Stimulated activated CD4-positive, alpha-beta T cell treated with anti-CD3 and anti-CD28 coated beads, TNF-alpha, amount 100 ng/mL, for 48 hours (primary cell): ENCODE results near the gene FGF4.

Source experiments
- DNase-seq, 3 donors: peaks; one replicate each; pipeline ENCODE4 v3.0.0-alpha.2; 2020; ENCODE audit warnings: low read depth in 3 of 3

The FGF4 gene, protein sequence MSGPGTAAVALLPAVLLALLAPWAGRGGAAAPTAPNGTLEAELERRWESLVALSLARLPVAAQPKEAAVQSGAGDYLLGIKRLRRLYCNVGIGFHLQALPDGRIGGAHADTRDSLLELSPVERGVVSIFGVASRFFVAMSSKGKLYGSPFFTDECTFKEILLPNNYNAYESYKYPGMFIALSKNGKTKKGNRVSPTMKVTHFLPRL

DNA sequence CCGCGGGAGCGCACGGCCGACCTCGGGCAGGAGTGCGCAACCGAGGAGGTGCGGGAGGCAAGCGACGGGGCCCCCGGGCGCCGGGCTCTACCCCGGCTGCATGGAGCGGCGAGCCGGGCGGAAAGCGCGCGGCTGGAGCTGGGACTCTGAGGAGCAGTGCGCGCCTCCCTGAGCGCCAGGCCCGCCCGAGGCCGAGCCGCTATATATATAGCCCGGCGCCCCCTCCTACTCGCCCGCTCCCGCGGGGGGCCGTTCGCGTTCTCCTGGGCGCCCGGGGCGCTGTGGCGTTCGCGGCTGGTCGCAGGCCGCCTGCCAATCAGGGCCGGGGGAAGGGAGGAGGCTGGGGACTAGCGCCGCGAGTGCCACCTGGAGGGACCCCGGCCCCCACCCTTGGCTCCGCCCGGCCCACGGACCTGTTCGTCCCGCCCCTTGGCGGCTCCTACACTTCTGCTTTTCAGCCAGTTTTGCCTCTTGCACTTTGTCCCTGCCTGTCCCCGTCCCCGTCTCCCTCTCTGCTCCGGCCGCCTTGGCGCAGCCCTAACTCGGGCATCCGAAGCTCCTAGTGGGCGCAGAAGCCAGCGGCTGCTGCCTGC lies at the start of gene FGF4:
TSS of gene FGF4 (minus strand) at position 179 of the 593 bp plus-strand sequence. CDS start 257 bp downstream, outside the sequence.
- DNase-seq: no peak

DNA sequence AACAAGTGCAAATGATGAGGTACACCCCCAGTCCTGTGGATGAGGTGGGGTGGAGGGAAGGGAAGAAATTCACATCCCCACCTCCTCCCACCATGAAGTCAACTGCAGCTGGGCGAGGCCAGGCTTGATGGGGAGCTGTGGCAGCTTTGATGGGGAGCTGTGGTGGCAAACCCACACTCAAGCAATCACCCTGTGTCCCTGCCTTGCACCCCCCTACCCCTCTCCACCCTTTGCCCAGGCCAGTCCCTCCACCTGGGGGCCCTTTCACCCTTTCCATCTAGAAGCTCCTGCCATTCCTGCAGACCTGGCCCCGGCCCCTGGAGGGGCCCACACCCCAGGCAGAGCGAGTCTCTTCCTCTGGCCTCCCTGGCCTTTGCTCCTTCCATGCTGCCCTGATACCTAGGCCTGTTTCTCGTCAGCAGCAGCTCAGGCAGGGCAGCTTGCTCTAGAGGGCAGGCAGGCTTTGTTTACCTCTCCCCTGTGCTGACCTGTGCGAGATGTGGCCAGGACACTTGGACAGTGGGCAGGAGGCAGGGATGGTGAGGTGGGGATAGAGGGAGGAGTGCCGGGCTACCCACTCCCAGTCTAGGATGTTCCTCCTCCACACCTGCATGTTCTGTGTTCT lies 48.6 kb upstream of the FGF4 start:
- no peak for DNase-seq

DNA sequence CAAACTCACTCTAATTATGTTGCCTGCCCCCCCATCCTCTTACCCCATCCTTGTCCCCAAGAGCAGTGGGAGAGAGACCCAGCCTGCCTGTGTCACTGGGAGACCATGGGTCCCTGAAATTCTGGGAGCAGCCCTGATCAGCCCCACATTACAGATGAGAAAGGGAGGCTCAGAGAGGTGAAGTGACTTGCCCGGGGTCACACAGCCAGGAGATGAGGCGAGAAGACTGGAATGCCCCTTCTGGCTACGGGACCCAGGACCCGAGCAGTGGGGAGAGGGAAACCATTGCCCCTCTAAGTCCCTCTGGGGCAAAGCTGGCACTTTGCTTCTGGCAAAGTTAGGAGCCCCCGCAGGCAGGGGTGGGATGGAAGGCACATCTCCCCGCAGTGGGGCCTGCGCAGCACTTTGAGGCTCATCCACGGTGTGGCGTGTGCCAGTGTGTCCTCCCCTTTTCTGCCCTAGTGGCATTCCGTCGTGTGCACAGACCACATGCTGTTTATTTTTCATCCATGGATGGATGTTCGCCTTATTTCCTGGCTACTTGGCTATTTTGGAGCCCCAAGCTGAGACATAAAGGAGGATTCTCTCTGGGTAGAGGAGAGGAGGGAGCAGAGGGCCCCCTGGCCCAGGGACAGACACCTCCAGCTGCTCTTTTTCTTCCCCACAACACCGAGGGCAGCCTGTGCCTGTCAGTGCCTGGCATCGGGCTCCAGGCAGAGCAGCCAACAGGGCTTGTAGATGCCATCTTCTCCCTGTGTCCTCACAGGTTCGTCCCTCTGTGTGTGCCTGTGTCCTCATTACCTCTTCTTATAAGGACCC lies 47.7 kb upstream of the FGF4 start:
- DNase-seq: no peak

DNA sequence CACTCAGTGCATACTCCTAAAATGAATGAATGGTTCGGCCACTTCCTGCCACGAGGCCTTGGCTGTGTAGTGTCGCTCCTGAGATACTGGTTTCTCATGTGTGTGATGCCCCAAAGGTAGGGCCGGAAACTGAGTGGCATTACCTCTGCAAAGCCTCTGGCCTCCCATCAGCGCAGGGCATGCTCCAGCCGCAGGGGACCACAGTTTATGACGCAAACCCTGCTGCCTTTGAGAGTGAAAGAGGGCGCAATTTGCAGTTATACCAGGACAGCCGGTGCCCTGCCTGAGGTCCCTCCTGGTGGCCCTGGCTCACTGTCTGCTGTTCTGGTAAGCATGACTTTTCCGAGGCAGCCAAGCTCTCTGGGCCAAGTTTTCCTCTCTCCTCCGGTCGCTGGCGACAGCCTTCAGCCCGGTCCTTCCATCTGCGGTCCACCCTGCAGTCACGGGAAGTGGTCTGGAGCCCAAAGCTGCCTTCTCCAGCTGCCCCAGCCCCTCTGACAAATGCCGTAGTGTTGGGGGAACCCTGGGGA lies 46.4 kb upstream of the FGF4 start:
- DNase-seq: no peak

DNA sequence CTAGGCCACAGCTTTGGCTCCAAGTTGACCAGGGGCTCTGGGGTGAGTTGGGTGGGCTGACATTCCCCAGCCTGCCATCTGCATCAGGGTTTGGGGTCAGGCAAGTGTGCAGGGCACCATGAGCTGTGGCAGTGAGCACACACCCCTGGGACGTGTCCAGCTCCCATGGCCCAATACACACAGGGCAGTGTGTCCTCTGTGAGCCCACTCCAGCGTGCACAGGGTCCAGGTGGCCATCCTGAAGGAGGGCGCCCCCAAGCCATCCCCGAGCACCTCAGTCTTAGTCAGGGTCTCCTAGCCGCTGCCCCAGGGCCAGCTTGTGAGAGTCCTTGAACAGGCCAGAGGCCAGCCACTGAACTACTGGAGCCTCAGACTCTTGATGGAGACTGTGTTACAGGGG lies 45.3 kb upstream of the FGF4 start:
- DNase-seq: no peak

DNA sequence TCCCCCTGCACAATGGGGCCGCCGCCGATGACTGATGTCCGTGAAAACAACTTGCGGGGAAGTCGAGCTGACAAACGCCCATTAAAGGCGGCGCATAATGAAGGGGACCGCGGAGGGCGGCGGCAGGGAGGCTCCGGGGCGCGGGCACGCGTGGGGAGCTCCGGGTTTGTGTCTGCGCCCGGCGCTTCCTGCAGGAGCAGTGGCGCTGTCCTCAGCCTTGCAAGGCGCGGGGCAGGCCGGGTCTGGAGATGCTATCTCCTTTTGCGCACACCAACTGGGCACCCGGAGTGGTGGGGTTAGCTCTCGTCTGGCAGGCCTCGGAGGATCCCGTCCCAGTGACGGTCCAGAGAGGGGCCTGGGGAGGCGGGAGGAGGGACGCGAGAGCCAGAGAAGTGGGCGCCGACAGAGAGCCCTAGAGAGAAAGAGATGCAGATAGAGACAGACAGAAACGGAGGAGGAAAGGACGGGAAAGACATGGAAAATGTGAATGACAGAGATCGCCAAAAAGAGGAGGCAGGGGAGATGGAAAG lies 44.5 kb upstream of the FGF4 start:
- DNase-seq: no peak

DNA sequence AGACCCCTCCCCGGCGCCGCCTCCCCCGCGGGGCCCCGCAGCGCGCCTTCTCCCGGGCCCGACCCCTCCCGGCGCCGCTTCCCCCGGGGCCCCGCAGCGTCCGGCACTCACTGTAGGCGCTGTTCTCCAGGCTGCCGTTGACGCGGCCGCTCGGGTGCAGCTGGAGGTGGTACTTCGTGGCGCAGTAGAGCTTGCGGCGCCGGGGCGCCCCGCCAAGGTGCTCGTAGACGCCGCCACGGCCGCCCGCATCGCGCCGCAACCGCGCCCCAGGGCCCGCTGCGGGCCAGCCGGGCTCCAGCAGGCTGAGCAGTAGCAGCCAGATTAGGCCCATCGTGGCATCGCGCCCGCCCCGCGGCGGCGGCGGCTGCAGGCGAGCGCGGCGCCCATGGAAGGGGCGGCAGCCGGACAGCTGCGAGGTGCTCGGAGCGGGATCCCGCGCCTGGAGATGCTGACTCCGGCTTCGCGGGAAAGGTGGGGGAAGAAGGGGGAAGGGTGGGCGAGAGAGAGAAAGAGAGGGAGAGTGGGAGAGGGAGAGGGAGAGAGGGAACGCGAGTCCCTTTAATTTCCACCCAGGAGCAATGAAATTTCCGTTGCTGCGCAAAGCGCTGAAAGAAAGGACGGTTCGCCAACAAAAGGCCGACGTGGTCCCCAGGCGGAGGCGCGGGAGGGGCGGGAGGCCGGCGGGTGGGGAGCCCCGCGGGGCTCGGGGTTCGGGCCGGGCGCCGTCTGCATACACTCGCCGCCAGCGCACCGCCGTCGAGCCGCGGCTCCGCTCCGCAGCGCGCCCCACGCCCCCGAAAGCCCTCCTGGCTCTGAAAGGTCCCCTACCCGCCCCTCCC lies 43.7 kb upstream of the FGF4 start, which contains the start of gene FGF3:
TSS of gene FGF3 (minus strand) at position 814 of the 839 bp plus-strand sequence. CDS start at position 331, 483 bp downstream.
- no peak for DNase-seq

DNA sequence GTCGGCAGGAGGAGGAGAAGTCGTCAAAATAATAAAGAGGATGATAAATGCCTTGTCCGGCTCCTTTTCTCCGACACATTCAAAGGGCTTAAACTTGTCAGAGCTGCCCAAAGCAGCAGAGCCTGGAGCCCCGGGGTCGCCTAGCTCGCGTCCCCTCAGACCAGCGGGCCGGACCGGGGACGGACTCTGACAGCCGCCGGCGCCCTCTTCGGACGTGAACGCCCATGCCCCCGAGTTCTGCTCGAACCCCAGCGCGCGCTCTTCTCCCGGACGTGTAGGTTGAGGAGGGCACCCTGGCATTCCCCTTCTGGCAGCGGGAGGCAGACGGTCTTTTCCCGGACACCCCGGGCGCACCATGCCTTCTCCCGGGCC lies 43.1 kb upstream of the FGF4 start:
- DNase-seq: no peak

DNA sequence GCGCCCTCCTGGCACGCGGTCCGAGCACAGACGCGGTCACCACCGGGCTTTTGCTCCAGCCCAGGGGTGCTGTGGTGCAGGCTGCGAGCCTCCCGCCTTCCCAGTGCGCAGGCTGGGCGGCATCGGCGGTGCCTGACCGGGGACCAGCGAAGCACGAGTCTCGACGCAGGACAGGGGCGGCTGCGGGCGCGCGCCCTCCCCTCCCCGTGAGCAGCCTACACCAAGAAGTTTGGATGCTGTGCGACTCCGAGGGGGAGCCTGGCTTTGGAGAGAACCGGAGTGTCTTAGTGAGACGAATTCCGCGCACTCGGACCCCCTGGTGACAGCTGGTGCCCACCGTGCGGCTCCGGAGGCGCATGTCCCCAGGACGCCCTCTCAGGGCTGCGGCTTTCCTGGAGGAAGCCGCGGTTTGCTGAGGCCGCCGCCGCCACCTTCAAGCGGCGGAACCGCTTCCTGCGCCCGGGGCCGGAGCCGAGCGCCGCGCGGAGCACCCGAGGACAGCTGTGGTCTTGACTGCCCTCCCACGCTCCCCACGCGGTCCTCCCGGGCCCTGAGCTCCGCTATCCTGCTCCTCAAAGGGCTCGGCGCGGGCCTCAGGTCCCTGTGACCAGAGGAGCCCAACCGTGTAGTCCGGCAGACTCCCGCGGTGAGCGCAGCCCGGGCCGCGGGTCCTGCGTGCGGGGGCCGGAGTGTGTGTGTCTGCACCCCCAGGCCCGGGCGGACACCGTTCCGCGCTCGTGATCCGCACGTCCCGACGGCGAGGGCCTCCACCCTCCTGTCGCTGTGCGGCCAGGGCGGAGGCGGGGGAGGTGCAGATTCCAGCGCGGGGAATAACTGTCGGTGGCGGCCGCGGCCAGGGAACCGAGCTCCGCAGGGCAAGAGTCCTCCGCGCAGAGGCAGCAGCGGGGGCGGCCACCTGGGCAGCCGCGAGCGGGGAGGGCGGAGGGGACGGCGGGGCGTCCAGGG lies 42.4 kb upstream of the FGF4 start:
- DNase-seq: no peak

DNA sequence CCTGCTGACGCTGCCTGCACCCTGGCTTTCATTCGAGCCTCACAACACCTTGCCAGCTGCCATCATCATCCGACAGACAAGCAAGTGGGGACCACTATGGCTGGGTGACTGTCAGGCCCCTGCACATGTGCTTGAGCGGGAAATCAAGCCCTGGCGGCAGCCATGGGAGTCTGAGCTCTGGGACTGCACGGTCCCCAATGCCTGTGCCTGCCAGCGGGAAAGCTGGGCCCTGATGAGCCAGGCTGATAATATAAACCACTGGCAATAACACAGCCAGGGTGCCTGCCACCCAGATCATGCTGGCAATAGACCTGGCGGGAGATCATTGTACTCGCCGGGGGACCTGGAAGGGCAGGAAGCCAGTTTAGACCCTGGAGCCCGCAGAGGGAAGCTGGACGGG lies 41.5 kb upstream of the FGF4 start:
- no peak for DNase-seq

DNA sequence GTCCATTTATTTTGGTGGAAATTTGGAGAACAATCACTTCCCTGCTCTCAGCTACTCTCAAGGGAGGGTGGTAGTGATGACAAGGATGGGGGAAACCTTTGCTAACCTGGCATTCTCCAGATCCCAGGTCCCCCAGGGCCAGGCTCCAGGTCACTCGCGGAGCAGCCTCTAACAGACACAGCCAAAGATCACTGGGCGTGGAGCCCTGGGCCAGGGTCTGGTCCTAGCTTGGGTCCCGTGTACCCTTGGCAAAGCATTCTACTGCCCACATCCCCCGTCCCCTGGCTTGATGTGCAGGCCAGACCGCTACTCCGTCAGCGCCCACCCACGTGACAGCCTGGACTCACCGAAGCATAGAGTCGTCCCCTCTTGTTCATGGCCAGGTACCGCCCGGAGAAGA lies 40.8 kb upstream of the FGF4 start:
- DNase-seq: no peak

DNA sequence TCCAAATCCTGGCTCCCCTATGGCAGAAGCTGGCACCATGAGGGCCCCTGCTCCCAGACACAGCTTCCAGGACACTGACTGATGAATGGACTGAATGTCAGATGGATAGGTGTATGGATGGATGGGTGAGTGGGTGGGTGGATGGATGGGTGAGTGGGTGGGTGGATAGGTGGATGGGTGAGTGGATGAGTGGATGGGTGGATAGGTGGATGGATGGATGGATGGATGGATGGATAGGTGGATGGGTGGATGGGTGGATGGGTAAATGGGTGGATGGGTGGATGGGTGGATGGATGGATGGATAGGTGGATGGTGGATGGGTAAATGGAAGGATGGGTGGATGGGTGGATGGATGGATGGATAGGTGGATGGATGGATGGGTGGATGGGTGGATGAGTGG lies 39.8 kb upstream of the FGF4 start:
- DNase-seq: no peak

DNA sequence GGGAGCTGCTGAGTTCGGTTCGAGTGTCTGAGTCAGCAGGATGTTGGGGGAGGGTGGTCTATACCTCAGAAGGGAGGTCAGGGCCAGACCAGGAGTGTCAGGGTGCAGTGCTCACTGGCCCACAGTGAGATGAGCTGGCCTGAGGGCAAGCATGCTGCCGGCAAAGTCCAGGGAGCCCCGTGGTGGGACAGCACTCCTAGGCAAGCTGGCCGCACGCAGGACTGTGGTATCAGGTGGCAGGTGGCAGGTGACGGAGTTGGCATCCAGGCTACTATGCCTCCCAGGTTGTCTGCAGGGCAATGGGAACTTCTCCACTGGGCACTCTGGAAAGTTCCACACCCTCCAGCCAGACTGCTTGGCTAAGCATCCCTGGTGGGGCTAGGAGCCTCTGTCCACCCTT lies 39.3 kb upstream of the FGF4 start:
- no peak for DNase-seq

DNA sequence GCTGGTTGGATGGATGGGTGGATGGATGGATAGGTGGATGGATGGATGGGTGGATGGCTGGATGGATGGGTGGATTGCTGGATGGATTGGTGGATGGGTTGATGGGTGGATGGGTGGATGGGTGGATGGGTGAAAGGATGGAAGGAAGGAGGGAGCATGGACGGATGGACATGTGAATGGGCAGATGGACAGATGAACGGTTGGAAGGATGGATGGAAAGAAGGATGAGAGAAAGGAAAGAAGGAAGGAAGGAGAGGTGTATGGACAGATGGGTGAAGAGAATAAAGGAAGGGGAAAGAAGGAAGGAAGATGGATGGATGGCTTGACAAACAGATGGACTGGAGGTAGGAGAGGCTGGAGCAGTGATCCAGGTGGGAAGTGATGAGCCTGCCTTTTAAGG lies 38.7 kb upstream of the FGF4 start:
- DNase-seq: no peak

DNA sequence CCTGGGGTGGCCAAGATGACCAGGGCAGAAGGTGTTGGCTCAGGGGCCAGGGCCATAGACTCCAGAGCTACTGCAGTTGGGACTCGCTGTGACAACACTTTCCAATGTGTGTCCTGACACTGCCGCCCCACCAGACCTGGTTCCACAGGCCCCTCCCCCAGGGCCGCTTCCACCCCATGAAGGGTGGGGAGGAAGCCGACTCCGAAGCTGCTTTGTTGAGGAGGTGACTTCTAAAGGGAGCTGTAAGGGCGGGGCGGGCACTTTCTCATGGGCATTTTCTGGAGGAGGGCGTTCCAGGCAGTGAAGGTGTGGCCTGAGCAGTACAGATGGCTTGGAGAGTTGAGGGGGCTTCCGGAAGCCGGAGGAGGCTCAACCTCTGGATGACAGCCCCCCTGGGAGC lies 37.8 kb upstream of the FGF4 start:
- DNase-seq: no peak

DNA sequence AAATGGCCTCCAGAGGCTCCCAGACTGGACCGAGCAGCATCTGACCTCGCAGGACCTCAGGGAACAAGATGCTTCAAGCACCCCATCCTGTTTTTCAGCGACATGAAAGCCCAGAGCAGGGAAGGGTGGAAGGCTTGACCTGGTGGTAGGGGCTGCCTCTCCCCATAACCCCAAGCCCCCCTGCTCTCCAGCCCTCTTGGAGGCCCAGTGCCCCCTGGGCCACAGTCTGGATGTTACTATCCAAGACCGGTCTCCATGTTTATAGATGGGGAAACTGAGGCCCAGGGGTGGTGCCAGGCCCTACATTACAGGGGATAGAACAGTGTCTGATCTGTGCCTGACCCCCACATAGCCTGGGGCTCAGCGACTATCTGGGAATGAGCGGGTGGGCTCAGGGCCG lies 37.1 kb upstream of the FGF4 start:
- DNase-seq: no peak

DNA sequence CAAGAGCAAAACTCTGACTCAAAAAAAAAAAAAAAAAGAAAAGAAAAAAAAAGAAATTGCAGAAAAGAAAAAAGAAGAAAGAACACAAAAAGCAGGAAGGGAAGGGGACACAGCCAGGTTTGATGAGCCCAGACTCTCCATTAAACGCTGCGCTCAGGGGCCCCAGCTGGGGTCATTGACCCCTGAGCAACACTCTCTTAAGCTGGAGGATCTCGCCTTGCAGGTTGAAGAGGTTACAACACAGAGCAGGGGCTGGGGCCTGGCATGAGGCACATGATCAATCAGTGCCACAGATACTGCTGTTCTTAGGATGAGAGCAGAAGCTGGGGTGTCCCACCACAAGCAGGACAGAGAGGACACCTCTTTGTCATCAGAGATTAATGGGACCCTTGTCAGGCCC lies 36.3 kb upstream of the FGF4 start:
- DNase-seq: no peak

DNA sequence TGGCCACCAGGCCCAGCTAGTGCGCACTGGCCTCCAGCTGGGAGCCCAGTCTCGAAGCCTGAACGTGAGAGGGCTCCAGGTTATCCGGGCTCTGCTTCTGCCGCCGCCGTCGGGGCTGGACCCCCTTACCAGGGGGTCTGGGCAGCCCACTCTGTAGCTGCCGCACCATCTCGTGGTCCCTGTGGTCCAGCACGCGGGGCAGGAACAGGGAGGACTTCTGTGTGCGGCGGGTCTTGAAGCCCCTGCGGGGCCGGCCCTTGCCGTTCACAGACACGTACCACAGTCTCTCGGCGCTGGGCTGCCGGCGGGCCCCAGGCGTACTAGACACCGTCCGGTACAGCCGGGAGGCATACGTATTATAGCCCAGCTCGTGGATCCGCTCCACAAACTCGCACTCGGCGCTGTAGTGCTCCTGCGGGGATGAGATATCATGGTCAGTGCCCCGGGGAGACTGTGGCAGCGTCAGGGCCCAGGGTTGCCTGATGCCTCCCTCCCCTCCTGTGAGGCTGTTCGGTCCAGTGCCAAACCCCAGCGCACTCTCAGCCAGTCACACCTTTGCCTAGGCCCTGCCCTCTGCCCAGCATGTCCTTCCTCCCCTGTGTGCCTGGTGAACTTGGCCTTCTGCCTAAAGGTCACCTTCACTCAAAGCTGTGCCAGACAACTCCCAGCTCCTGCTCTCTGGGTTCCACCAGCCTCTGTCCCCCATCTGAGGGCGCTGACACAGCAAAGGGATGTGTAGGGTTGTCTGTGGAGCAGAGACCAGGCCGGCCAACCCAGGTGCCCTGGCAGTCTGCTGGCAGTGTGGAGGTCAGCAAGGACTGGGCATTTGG lies 35.4 kb upstream of the FGF4 start:
- no peak for DNase-seq

DNA sequence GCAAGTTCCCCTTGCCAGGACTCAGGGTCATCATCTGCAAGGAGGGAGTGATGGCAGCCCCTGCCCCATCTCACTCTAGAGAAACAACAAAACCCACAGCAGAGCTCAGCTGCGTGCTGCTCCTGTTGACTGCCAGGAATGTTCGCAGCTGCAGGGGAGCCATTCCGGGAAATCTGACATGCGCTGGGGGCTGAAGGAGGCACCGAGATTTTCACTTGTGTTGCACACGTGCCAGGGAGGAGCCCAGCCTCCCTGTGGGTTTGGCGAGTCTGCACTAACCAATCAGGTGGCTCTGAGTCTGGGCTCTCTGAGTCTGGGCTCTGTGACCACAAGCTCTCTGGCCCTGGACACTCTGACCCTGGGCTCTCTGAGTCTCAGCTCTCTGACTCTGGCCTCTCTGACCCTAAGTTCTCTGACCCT lies 33.5 kb upstream of the FGF4 start:
- DNase-seq: no peak
